Measurements from ENCODE around the gene KCNJ1. TPM values are rescaled to one million over a fixed set of nuclear protein-coding genes. Genes with fewer than 3 reads are reported as not detected.

The KCNJ1 gene
- total and polyA plus RNA-seq, 10 of the 15 experiments (the other 5 are each of a cell fraction or from before 2014, with no cell fraction given), result not detected

DNA sequence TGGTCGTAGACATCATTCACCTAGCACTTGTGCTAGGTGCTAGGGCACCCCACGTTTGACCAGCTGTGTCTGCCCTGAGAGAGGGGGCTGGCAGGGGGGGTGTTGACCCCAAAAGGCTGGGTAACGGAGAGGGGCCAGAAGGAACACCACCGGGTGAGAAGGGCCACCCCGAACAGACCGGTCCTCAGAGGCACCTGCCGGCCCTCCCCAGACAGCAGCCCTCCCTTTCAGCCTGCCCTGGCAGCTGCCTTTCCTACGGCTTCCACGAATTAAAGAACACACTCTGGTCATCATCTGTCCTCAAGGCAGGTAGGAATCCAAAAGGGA lies 23.1 kb upstream of the KCNJ1 start (continued):
- TF ChIP-seq, protein P1, sequence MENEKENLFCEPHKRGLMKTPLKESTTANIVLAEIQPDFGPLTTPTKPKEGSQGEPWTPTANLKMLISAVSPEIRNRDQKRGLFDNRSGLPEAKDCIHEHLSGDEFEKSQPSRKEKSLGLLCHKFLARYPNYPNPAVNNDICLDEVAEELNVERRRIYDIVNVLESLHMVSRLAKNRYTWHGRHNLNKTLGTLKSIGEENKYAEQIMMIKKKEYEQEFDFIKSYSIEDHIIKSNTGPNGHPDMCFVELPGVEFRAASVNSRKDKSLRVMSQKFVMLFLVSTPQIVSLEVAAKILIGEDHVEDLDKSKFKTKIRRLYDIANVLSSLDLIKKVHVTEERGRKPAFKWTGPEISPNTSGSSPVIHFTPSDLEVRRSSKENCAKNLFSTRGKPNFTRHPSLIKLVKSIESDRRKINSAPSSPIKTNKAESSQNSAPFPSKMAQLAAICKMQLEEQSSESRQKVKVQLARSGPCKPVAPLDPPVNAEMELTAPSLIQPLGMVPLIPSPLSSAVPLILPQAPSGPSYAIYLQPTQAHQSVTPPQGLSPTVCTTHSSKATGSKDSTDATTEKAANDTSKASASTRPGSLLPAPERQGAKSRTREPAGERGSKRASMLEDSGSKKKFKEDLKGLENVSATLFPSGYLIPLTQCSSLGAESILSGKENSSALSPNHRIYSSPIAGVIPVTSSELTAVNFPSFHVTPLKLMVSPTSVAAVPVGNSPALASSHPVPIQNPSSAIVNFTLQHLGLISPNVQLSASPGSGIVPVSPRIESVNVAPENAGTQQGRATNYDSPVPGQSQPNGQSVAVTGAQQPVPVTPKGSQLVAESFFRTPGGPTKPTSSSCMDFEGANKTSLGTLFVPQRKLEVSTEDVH (IDR thresholded peaks at IDR 0.05; ENCODE audit: low read depth, partially characterized antibody), result no peak
- TF ChIP-seq, protein P2, sequence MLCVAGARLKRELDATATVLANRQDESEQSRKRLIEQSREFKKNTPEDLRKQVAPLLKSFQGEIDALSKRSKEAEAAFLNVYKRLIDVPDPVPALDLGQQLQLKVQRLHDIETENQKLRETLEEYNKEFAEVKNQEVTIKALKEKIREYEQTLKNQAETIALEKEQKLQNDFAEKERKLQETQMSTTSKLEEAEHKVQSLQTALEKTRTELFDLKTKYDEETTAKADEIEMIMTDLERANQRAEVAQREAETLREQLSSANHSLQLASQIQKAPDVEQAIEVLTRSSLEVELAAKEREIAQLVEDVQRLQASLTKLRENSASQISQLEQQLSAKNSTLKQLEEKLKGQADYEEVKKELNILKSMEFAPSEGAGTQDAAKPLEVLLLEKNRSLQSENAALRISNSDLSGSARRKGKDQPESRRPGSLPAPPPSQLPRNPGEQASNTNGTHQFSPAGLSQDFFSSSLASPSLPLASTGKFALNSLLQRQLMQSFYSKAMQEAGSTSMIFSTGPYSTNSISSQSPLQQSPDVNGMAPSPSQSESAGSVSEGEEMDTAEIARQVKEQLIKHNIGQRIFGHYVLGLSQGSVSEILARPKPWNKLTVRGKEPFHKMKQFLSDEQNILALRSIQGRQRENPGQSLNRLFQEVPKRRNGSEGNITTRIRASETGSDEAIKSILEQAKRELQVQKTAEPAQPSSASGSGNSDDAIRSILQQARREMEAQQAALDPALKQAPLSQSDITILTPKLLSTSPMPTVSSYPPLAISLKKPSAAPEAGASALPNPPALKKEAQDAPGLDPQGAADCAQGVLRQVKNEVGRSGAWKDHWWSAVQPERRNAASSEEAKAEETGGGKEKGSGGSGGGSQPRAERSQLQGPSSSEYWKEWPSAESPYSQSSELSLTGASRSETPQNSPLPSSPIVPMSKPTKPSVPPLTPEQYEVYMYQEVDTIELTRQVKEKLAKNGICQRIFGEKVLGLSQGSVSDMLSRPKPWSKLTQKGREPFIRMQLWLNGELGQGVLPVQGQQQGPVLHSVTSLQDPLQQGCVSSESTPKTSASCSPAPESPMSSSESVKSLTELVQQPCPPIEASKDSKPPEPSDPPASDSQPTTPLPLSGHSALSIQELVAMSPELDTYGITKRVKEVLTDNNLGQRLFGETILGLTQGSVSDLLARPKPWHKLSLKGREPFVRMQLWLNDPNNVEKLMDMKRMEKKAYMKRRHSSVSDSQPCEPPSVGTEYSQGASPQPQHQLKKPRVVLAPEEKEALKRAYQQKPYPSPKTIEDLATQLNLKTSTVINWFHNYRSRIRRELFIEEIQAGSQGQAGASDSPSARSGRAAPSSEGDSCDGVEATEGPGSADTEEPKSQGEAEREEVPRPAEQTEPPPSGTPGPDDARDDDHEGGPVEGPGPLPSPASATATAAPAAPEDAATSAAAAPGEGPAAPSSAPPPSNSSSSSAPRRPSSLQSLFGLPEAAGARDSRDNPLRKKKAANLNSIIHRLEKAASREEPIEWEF (IDR thresholded peaks at IDR 0.05; ENCODE audit: insufficient replicate concordance, low read depth, low read length), result no peak
- TF ChIP-seq CHD4 (IDR thresholded peaks at IDR 0.05) (no peak), WRNIP1 (IDR thresholded peaks at IDR 0.05; ENCODE audit: borderline replicate concordance, low read depth, low read length) (no peak), BCL11A (IDR thresholded peaks at IDR 0.05; ENCODE audit: low read depth, low read length) (no peak), CREM (IDR thresholded peaks at IDR 0.05; ENCODE audit: low read depth) (no peak)

All from GM12878 (cell line).